ENCODE data around the gene CALML5. TPM values are rescaled to one million over a fixed set of nuclear protein-coding genes. Genes with fewer than 3 reads are reported as not detected.

CALML5 gene
- total RNA-seq, 1 experiment from 2014 or later = not detected

GRCh38 chr10:5514226-5514850 is 15.0 kb upstream of the CALML5 start:
- no peak for DNase-seq (ENCODE audit: low spot score)
- Histone ChIP-seq H3K27me3 (replicated peaks; ENCODE audit: insufficient read depth, low read depth, low read length, poor library complexity) (no peaks in the 10 kb centered on the region), H3K27ac (ENCODE audit: low read depth, low read length, poor library complexity, severe bottlenecking) (no peak overlapping the region), H3K9me3 (ENCODE audit: low read depth, low read length, poor library complexity, severe bottlenecking) (no peaks in the 10 kb centered on the region), H3K4me3 (ENCODE audit: low read depth, low read length, poor library complexity, severe bottlenecking) (no peak overlapping the region), H3K4me1 (ENCODE audit: insufficient read depth, low read length, poor library complexity, severe bottlenecking) (no peaks in the 10 kb centered on the region), H3K36me3 (ENCODE audit: insufficient read depth, low read length, poor library complexity, severe bottlenecking) (no peaks in the 10 kb centered on the region)
- intact Hi-C loops (cut with micrococcal nuclease; ENCODE audit: unreplicated experiment) = no loop called here
- CTCF ChIA-PET = no interaction called here
- POLR2A ChIA-PET (ENCODE audit: low non-redundant PET) = no interaction called here
- BruUV-seq (replicated peaks) = no TSS peak
- no peak for TF ChIP-seq CTCF (conservative IDR thresholded peaks at IDR 0.05; ENCODE audit: low read depth, low read length)

DNA sequence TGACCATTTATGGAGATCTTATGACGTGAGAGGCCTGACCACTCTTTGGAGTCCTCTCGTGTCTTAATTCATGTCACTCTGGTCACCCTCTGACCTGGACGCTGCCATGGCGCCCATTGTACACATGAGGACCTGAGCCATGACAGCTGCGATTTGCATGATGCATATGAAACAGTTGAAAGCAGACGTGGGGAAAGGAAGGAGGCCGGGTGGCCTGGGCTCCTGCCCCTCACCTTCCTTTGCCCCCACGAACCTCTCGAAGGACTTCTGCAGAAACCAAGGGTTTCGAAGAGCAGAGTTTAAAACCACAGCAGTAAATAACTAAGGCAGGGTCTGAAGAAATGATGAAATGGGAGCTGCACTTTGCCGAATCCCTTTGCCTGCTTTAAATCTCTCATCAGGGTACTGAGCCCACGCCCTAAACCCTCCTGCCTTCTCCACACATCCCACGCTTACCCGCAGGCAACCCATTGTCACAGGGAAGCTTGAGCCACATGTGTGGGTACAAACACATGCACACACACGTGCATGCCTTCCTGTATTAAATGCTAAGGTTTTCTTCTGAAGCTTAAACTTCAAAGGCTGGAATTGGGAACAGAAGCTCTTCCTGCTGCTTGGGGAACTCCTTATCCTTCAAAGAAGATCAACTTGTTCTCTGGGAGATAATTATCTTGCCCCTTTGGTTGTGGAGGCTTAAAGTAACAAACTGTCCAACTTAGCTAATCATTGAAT is 13.7 kb upstream of the CALML5 start:
- intact Hi-C loops (cut with micrococcal nuclease; ENCODE audit: unreplicated experiment) = no loop called here
- H3K27me3 ChIP-seq (replicated peaks; ENCODE audit: insufficient read depth, low read depth, low read length, poor library complexity) = no peaks in the 10 kb centered on the region
- no peaks in the 10 kb centered on the region for H3K4me1 ChIP-seq (ENCODE audit: insufficient read depth, low read length, poor library complexity, severe bottlenecking)
- H3K27ac ChIP-seq (ENCODE audit: low read depth, low read length, poor library complexity, severe bottlenecking) = no peak overlapping the region
- BruUV-seq (replicated peaks) = no TSS peak
- no peaks in the 10 kb centered on the region for H3K9me3 ChIP-seq (ENCODE audit: low read depth, low read length, poor library complexity, severe bottlenecking)
- no peak for DNase-seq (ENCODE audit: low spot score)
- TF ChIP-seq CTCF (conservative IDR thresholded peaks at IDR 0.05; ENCODE audit: low read depth, low read length) (no peak), EZH2 (IDR thresholded peaks at IDR 0.05; ENCODE audit: borderline replicate concordance, low read depth, low read length, poor library complexity, severe bottlenecking) (no peak)
- H3K36me3 ChIP-seq (ENCODE audit: insufficient read depth, low read length, poor library complexity, severe bottlenecking) = no peaks in the 10 kb centered on the region
- ChIA-PET CTCF (no interaction called here), POLR2A (ENCODE audit: low non-redundant PET) (no interaction called here)
- H3K4me3 ChIP-seq (ENCODE audit: low read depth, low read length, poor library complexity, severe bottlenecking) = no peak overlapping the region

GRCh38 chr10:5512331-5512730 is 13.0 kb upstream of the CALML5 start:
- Histone ChIP-seq H3K4me3 (ENCODE audit: low read depth, low read length, poor library complexity, severe bottlenecking) (no peak overlapping the region), H3K9me3 (ENCODE audit: low read depth, low read length, poor library complexity, severe bottlenecking) (no peaks in the 10 kb centered on the region), H3K27me3 (replicated peaks; ENCODE audit: insufficient read depth, low read depth, low read length, poor library complexity) (no peaks in the 10 kb centered on the region), H3K36me3 (ENCODE audit: insufficient read depth, low read length, poor library complexity, severe bottlenecking) (no peaks in the 10 kb centered on the region), H3K27ac (ENCODE audit: low read depth, low read length, poor library complexity, severe bottlenecking) (no peak overlapping the region), H3K4me1 (ENCODE audit: insufficient read depth, low read length, poor library complexity, severe bottlenecking) (no peaks in the 10 kb centered on the region)
- DNase-seq (ENCODE audit: low spot score) = no peak
- POLR2A ChIA-PET (ENCODE audit: low non-redundant PET) = no interaction called here
- CTCF ChIA-PET = no interaction called here
- BruUV-seq (replicated peaks) = no TSS peak
- TF ChIP-seq EZH2 (IDR thresholded peaks at IDR 0.05; ENCODE audit: borderline replicate concordance, low read depth, low read length, poor library complexity, severe bottlenecking) = no peak
- no peak for TF ChIP-seq CTCF (conservative IDR thresholded peaks at IDR 0.05; ENCODE audit: low read depth, low read length)
- intact Hi-C loops (cut with micrococcal nuclease; ENCODE audit: unreplicated experiment) = no loop called here

Measured in A673 (cell line).